NK-92 treated with Interleukin-12 subunit alpha and Interleukin-12 subunit beta, amount 100 ng/mL, for 24 hours (cell line): ENCODE data around the gene GOLGA8J.
"Not testable (repeated sequence)": the region's sequence is repeated elsewhere in the genome, so short reads cannot be mapped to it uniquely, and the experiment has no call there.

Experiments
- DNase-seq: peaks from one replicate; lab custom pipeline; 2025; lab: John Stamatoyannopoulos, UW

Gene GOLGA8J, protein sequence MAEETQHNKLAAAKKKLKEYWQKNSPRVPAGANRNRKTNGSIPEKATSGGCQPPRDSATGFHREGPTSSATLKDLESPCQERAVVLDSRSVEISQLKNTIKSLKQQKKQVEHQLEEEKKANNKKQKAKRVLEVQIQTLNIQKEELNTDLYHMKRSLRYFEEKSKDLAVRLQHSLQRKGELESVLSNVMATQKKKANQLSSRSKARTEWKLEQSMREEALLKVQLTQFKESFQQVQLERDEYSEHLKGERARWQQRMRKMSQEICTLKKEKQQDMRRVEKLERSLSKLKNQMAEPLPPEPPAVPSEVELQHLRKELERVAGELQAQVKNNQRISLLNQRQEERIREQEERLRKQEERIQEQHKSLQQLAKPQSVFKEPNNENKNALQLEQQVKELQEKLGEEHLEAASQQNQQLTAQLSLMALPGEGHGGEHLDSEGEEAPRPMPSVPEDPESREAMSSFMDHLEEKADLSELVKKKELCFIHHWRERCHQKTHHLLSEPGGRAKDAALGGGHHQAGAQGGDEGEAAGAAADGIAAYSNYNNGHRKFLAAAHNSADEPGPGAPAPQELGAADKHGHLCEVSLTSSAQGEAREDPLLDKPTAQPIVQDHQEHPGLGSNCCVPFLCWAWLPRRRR

DNA sequence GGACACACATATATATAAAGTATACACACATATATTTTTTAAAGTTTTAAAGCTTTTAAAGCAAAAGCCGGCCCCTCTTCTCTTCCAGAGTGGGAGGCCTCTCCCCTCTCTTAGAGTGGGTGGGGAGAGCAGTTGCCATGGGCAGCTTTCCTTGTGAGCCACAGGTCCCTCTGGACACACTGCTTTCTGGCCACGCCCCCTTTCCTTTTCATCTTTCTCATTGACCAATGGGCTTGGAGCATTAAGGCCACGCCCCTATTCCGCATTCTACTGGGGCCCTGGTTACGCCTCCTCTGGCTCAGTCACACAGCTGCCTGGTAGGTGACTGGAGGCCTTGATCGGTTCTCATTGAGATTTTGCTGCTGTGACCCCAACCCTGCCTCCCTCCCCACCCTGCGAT lies at the start of gene GOLGA8J:
Gene GOLGA8J (plus strand): TSS at position 301 of the 400 bp plus-strand sequence. CDS start 98 bp downstream, at position 399.
- DNase-seq = not testable (repeated sequence)

DNA sequence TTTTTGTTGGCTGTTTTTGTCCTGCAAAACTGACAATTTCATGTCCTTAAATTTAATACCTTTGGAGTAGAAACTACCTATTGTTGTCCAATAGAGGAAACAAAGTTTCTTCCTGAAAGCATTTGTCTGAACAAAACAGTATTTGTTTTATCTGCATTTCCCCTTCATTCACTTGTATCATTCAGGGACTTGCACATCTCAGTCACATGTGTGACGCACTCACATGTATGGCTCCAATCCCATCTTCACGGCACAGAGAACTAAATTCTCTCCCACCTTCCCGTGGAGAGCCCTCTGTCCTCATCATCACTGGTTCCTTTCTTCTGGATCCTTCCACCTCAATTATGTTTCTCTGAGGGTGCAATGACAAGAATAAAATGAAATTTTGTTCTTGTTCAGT lies 49.5 kb upstream of the GOLGA8J start:
- no peak for DNase-seq

DNA sequence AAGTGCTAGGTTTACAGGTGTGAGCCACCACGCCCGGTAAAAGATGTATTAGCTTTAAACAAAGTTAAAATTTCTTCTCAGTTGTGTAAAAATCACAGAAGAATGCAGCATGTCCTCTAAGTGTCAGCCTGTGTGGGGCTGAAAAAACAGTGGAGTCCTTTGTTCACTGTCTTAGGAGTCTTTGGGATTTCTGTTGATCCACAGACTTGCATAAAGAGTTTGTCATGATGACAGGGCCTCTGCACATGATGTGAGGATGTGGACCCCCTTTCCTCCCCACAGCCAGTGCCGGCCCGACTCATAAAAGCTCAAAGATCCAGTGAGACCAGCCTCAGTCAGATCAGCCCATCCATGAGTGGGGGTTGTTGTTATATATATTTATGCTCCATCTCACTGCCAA lies 49.0 kb upstream of the GOLGA8J start:
- no peak for DNase-seq

DNA sequence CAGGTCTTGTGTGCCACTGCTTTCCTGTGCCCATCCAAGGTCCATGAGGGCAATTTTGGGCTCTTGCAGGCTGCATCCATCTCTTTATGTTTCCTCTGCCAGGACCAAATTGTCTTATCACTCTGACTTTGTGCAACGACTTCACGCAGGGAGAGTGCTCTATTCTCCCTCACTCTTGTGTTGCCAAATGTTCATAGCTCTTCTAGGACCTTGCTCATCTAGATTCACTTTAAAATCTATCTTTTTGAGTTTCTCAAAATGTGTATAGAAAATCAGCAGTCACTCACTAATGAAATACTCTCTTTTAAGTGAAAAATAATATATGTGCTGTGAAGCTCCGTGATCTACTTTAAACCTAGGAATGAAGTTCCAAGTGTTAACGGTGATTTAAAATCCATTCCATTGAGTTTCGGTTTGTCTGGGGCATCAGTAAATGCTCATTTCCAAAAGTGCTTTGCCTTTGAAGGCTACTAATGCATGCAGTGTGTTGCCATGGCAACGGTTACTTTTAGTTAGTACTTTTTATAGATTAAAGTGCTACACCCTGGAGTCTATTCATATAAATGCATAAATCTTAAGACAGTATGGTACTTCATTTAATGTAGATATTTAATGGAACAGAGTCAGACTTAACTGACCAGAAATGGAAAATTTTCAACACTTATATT lies 46.6 kb upstream of the GOLGA8J start:
- no peak for DNase-seq

DNA sequence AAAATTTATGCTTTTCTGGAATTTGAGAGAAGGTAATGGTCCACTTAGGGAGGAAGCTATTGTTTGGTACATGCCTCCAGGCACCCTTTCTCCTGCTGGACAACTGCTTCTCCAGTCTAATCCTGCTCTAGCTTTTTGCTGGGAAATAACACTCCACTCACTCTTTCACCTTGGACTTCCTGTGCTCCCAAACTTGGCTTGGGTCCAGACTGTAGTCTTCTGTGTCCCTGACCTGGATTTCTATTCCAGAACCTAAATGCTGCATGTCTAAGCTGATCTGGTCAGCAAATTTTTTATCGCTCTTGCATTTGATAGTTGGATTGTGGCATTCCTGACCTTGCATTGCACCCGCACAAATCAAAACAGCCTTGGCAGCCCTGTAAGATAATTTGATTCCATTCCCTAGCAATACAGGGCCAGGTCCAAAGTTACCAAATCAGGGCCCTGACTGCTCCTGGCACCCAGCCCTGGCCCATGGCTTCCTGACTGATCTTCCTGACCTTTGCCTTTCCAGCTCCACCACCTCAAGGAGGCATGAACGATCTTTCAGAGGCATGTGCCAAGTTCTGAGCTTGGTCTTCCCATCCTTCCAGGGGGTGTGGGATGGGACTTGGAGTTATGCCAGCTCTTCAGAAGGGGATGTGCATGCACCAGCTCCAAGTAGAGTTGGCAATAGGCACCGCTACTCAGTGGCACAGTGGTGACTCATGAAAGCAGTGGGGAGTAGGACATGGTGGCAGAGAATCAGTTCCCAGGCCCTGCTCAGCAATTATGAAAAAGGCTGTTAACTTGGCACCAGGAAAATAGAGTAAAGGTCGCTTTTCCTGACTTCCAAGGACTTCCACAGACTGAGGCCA lies 43.9 kb upstream of the GOLGA8J start:
- DNase-seq = no peak

DNA sequence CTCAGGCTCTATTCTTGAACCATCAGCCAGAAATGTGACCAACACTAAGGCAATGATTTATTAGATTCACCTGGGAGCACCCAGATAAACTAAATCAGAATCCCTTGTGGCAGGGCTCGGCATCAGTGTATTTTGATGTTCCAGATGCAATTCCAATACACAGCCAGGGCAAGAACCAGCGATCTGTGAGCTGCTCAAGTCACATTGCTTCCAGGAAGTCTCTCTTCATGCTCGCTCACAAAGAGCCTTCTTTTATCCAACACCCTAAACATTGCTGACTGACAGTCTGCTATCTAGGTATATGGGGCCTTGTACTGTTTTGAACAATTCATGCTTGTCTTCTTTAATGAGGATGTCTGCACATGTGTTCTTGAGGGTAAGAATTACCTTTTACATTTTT lies 40.9 kb upstream of the GOLGA8J start:
- no peak for DNase-seq

DNA sequence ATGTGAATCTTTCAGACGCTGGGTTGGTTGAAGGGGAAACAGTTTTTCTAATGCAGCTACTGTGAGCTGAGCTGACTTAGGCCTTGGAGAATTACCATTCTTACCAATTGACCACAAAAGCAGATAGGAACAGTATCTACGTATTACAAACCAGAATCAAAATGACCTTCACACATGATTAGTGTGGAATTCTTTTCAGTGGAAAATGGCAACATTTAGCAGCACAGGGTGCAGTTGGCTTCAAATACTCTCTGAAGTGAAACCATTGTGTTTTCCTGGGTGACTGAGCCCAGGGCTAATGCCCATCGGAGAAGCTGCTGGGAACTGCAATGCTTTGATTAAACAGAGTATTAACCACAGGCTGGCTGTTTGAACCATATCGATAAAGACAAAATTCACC lies 40.2 kb upstream of the GOLGA8J start:
- no peak for DNase-seq

DNA sequence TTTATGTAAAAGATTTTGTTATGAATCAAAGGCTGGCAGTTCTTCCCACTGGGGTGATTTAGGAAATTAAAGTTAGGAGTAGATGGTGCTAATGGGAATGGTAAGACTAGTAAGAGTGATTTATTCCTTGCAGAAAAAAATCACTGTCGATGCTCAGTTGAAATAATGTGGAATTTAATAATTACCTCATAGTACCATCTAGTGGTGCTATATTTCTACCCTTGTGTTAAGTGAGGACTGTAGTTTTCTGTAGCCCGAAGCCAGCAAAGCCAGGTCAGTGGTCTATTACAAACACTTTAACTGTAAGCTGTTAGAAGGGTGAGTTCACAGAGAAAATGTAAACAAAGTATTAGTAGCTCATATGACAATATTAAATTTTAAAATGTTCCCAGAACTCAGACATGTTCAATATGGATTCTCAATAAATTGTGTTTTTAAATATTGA lies 39.5 kb upstream of the GOLGA8J start:
- DNase-seq = no peak

DNA sequence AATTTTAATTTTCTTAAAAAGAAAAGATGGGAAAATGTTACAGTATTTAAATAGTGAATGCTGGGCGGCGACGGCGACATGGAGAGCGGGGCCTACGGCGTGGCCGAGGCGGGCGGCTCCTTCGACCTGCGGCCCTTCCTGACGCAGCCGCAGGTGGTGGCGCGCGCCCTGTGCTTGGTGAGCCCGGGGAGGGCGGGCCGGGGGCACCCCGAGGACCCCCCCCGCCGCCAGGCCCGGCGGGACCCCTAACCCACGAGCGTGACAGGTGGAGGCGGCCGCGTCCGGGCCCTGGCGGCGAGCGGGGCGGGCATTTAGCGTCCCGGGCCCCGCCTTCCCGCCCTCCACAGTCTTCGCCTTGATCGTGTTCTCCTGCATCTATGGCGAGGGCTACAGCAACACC lies 38.4 kb upstream of the GOLGA8J start:
- DNase-seq = no peak

DNA sequence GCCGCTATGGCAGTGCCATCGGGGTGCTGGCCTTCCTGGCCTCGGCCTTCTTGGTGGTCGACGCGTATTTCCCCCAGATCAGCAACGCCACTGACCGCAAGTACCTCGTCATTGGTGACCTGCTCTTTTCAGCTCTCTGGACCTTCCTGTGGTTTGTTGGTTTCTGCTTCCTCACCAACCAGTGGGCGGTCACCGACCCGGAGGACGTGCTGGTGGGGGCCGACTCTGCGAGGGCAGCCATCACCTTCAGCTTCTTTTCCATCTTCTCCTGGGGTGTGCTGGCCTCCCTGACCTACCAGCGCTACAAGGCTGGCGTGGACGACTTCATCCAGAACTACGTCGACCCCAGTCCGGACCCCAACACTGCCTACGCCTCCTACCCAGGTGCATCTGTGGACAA lies 37.9 kb upstream of the GOLGA8J start:
- DNase-seq = not testable (repeated sequence)

DNA sequence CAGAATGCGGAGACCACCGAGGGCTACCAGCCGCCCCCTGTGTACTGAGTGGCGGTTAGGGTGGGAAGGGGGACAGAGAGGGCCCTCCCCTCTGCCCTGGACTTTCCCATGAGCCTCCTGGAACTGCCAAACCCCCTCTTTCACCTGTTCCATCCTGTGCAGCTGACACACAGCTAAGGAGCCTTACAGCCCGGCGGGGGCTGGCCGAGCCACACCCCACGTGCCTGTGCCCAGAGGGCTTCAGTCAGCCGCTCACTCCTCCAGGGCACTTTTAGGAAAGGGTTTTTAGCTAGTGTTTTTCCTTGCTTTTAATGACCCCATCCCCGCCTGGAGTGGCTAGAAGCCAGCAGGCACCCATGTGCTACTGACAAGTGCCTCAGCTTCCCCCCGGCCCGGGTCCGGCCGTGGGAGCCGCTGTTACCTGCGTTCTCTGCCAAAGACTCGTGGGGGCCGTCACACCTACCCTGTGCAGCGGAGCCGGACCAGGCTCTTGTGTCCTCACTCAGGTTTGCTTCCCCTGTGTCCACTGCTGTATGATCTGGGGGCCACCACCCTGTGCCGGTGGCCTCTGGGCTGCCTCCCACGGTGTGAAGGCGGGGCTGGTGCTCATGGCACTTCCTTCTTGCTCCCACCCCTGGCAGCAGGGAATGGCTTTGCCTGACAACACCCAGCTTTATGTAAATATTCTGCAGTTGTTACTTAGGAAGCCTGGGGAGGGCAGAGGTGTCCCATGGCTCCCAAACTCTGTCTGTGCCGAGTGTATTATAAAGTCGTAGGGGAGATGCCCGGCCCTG lies 37.3 kb upstream of the GOLGA8J start:
- DNase-seq = not testable (repeated sequence)

DNA sequence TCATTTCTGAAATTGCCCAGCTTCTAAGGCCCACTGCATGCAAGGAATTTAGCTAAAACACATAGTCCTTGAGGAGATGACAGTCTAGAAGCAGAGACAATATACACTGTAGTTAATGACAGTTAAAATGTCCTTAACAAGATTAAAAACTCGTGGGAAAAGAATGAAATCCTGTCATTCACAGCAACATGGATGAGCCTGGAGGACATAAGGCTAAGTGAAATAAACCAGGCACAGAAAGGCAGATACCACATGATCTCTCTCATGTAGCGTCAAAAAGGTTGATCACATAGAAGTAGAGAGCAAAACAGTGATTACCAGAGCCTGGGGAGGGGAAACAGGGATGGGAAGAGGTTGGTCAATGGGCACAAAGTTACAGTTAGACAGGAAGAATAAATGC lies 36.3 kb upstream of the GOLGA8J start:
- no peak for DNase-seq

DNA sequence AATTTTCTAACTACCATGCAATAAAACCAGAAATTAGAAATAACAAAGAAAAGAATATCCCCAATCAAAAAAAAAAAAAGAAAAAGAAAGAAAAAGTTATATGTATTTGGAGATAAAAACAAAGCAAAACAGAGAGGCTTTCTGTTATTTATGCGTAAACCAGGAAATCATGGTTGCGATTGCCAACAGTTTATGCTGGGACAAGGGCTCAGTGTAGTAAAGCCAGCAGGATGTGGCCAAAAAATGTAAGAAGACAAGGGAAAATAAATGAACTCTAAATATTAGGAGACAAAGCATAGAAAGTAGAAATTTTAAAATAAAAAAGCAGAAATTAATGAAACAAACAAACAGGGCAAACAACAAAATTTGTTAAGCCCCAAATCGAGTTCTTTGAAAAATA lies 27.2 kb upstream of the GOLGA8J start:
- DNase-seq = no peak

DNA sequence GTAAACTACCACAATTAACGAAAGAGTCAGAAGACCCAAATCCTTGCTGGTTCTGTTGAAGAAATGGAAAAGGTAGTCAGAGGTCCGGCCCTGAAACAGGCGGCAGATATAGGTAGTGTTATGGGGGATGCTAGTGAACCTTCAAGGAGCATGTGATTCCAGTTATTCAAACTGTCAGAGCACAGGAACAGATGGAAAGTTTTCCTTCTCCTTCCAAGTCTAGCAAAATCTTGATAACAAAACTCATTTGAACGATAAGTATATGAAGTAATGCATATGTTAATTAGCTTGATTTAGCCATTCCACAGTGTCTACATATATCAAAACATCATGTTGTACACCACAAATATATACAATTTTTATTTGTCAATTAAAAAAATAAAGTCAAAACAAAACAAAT lies 26.6 kb upstream of the GOLGA8J start:
- no peak for DNase-seq

DNA sequence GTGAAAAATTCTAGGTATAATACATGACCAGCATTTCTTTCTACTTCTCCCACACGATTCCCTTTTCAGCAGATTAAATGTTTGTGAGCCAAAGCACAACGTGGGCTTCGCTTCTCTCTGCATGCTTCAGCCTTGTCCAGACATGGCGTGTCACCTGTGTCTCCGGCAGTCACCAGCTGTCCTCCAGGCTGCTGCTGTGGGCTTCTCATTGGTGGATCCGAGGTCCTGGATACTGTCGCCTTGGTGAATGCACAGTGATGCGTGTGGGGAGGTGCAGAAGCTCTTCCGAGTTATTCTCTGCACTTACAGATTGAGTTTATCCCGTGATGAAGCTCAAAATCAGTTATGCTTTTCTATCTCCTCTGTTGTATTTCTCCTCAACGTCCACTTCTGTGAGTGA lies 23.0 kb upstream of the GOLGA8J start:
- no peak for DNase-seq

DNA sequence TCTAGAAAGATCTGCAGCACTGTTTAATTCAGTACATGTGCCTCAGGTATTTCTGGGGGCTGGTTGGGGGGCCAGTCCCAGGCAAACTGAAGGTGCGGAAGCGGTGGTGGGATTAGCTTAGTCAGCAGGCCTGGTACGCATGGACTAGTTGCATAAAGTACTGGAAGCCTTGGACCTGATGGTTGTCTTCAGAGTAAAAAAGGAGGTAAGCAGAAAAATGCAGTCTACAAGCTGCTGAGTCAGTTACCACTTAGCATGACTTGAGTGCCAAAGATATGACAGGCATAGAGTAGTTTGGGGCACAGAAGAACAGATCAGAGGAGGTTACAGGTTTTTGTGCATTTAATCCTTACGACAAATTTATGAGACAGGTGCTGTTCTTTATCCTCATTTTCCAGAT lies 19.9 kb upstream of the GOLGA8J start:
- DNase-seq = no peak

DNA sequence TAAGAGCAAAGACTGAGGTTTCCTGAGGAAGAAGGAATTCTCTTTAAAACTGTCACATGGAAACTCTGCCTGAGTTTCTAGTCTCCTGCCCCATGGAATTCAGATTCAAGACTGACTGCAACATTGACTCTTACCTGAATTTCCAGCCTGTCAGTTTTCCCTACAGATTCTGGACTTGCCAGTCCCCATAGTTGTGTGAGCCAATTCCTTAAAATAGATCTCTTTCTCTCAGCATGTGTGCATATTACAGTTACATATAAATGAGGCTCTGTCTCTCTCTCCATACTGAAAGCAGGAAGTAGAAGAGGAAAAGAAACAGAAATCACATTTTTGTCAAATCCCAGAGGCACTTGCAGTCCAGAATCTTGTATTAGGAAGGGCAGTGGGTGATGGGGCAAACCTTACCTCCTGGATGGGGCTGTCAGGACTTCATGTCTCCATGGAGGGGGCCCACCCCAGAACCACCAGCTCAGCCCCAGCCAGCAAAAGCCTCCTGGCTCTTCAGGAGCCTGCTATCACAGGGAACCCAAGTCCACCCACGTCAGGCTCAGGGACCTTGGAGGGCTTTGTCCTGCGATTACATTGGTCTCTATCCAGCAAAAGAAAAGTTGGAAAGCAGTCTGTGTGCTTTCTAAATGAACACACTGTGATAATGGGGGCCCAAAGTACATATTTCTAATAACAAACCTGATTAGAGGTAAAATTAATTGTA lies 18.8 kb upstream of the GOLGA8J start:
- DNase-seq = no peak

DNA sequence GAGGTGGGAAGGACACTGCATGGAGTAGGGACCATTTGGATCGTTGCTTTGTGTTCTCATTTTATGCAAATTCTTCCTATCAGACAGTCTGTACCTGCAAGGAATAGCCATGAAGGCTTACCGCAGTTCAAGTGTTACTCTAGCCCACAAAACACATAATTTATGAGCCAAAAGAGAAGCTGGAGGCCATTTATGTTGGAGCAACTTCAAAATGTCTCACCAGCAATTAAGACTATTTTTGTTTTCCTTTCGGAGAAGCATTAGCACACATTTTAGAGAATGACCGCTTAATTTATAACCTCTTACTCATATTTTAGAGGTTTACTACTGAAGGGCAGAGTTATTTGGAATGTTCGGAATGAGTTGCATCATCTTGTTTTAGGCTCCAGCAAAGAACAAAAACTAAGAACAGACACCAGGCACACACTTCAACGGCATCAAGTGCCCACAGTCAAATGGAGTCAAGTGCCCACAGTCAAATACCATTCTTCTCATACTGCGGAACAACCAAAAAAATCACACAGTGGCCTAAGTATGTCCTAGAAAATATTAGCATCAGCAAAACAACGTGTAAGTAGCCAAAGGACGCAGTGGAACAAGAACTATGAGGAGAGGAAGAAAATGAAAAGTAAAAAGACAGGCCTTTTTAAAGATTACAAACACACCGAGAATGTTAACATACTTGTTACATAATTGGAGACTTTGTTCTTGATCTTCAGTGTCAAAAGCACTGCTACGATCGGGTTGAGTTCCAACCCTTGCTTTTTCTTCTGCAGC lies 17.5 kb upstream of the GOLGA8J start:
- DNase-seq = no peak

DNA sequence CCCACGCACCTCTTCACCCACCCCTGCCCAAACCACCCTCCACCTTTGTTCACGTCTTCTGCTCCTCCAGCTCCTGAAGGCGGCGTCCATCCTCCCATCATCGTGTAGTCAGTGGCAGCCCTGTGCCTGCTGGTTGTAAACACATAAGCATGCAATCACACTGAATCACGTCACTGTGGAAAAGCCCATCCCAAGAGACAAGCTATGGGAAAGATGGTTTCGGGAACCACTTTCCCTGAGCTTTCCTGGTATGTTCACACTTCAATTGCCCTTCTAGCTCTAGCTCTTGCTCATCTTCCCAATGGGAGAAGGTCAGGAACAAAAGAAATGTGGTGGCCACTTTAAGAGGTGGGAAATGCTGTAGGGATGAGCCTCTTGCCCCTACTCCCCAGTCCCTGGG lies 14.4 kb upstream of the GOLGA8J start:
- no peak for DNase-seq

DNA sequence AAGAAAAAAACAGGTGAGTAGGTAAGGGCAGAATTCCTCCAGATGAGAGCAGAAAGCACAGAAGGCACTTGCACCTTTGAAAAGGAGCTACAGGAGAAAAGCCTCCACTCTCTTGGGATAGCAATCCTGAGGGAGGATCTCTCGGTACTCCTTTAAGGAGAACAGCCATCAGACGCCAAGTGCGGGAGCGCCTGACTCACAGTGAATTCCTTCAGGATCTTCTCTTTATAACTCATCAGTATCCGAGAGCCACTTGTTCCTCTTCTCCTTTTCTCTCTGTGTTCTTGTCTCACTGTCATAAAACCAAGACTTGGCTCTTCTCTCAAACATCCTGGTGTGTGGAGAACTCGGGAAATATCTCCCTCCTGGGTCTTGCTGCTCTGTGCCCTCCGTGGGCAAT lies 10.1 kb upstream of the GOLGA8J start:
- DNase-seq = no peak
